Measurements from ENCODE around the gene BMPER. TPM values are rescaled to one million over a fixed set of nuclear protein-coding genes. Genes with fewer than 3 reads are reported as not detected.

The BMPER gene
- not detected for total RNA-seq

DNA sequence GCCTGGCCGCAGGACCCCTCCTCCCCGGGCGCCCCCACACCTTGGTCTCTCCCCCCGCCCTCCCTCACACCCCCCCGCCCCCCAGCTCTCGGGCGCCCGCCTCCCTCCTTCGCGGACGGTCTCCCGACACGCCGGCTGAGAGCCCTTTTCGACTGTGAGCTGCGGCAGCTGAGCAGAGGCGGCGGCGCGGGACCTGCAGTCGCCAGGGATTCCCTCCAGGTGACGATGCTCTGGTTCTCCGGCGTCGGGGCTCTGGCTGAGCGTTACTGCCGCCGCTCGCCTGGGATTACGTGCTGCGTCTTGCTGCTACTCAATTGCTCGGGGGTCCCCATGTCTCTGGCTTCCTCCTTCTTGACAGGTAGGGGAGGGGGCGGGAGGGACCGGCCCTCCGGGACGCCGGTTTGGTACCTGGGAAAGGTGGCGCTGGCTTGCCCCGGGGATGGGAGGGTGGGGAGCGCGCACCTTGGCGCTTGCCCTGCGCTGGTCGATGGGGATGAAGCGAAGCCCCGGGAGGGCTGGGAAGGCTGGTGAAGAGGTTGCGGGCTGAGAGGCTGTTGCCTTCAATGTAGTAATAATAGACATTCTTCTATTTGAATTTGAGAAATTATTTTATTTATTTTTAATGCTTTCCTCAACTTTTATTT, at the start of gene BMPER:
TSS of gene BMPER (plus strand) at position 151 of the 644 bp plus-strand sequence. CDS start at position 226, 75 bp downstream.
- DNase-seq (ENCODE audit: low spot score in 2 of 2): peak in 1 of 2 donors; percentile 22
- peak in 1 of 2 donors; percentile 52 for ATAC-seq
- no peak within 1 kb of the TSS for H3K27ac Mint-ChIP-seq
- H3K9me3 Mint-ChIP-seq: no peaks in the 10 kb centered on the region
- peaks cover 0 to 5% of the 10 kb centered on the region in 2 donors for H3K36me3 Mint-ChIP-seq

DNA sequence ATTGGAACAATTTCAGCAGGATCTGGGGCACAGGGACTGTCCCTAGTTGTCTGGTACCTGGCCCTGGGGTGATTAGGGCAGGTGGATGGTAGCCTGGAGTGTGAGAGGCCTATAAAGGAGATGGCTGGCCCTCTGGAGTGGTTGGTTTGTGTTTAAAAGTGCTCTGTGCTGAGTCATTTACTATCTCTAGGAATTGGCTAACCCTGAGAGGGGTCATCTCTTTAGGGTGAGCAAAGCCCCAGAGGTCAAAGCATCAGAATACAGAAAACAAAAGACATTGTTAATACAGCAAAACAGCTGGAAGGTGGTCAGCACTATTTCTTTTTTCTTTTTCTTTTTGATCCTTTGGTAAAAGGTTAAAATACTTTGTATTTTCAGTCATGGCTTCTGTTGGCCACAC, 43.4 kb upstream of the BMPER start:
- H3K27ac Mint-ChIP-seq: no peak overlapping the region
- no peaks in the 10 kb centered on the region for H3K36me3 Mint-ChIP-seq
- H3K9me3 Mint-ChIP-seq: no peaks in the 10 kb centered on the region
- ATAC-seq (no peak), DNase-seq (ENCODE audit: low spot score in 2 of 2) (no peak)

DNA sequence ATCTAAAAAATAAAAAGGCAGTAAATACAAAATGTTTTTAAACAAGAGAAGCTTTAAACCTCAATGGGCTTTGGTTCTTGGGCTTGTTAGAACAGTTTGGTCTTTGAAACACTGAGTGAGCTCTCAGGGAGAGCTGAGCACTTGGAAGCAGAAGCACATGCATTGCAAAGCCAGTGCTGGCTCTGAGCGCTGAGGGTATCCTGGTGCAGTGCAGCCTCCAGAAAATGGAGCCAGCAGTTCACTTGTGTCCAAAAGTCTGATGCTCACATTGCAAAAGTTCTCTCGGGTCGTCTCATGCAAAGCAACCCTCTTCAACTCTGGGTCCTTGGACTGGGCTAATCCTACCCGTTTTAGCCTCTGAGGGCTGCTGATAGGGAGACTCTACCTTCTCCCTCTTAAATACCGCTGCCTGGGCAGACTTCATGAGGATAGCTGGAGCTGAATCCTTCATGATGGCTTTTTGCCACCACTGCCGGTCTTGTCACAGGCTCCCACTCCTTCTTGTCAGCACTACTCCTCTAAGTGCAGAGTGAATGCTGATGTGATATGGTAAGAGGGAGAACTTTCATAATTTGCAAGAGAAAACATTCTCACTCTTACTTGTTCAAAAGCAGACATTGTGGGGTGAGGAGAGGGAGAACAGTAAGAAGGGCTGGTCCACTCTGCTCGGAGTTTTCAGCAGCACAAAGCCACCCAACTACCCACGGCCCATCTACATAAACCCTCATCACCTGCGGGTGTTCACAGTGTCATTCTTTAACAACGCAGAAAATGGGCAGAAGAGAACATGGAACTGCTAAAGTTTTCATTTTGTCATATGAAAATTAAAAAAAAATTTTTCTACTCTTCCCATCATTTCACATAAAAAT, 42.2 kb upstream of the BMPER start:
- H3K27ac Mint-ChIP-seq: no peak overlapping the region
- DNase-seq (ENCODE audit: low spot score in 2 of 2): no peak
- H3K36me3 Mint-ChIP-seq: no peaks in the 10 kb centered on the region
- ATAC-seq: no peak
- no peaks in the 10 kb centered on the region for H3K9me3 Mint-ChIP-seq

DNA sequence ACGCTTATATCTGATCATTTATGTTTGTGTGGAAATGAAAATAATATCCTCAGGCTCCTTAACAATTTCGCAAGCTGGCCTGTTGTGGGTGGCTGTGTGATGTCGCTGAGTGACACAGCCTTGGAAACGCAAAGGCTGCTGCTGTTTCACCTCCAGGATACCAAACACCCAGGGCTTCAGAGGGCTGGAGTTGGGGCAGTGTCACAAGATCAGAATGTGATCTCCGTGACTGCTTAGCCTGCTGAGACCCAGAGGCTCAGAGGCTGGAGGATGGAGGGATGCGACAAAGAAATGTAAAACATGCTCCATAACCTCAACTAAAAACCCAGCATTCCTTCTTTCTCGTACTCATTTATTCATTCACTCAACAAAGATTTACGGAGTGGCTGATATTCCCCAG, 37.2 kb upstream of the BMPER start:
- Mint-ChIP-seq H3K27ac (no peak overlapping the region), H3K36me3 (no peaks in the 10 kb centered on the region), H3K9me3 (no peaks in the 10 kb centered on the region)
- DNase-seq (ENCODE audit: low spot score in 2 of 2) (no peak), ATAC-seq (no peak)

DNA sequence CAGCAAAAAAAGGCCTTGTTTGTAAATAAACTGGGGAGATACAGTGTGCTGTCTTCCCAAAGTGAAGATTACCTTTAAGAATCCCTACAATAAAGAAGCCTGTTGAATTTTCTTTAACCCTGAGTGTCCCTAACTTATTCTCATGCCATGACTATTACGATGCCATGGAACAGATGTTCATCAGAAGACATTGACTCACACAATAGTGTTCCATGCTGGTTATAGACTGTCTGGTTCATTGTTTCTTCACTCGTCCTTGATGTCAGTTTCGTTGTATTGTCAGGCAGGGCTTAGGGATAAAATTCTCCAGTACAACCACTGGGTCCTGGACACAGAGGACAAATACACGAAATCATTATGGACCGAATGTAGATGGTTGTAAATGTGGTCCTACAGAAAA, 36.2 kb upstream of the BMPER start:
- no peaks in the 10 kb centered on the region for H3K36me3 Mint-ChIP-seq
- no peak overlapping the region for H3K27ac Mint-ChIP-seq
- ATAC-seq: no peak
- no peak for DNase-seq (ENCODE audit: low spot score in 2 of 2)
- H3K9me3 Mint-ChIP-seq: no peaks in the 10 kb centered on the region

DNA sequence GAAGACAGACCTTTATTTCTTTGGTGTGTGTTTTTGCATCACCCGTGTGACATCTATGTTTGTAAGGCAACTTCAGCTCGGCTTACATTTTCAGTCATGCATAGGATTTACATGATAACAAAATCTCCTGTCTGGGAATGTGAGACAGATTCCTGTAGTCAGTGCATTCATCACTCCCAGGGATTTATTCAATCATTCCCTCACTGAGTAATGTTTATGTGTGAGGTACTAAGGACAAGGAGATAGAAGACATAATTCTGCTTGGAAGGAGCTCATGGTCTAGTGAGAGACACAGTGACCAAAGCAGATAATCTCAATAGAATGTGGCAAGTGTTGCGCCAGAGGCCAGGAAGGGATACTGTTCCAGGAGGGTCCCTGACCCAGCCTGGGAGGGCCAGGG, 35.2 kb upstream of the BMPER start:
- no peak for DNase-seq (ENCODE audit: low spot score in 2 of 2)
- no peak for ATAC-seq
- H3K36me3 Mint-ChIP-seq: no peaks in the 10 kb centered on the region
- H3K27ac Mint-ChIP-seq: no peak overlapping the region
- no peaks in the 10 kb centered on the region for H3K9me3 Mint-ChIP-seq

DNA sequence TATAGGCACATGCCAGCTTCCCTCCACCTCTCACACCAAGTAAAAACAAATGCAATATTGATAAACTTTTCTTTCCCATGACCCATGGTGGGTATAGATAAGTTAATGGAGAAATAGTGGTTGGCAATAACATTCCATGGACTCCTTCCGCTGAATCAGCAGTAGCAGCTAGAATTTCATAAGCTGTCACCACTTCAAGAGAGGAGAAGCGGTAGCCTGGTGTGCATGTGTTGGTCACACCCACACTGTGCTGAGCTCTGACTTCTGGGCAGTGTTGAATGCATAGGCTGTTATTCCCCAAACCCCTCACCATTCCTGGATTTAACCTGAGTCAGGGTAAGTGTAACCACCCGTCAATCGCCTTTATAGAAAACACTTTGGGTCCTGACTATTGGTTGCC, 32.5 kb upstream of the BMPER start:
- no peak overlapping the region for H3K27ac Mint-ChIP-seq
- DNase-seq (ENCODE audit: low spot score in 2 of 2) (no peak), ATAC-seq (no peak)
- no peaks in the 10 kb centered on the region for H3K9me3 Mint-ChIP-seq
- H3K36me3 Mint-ChIP-seq: no peaks in the 10 kb centered on the region

DNA sequence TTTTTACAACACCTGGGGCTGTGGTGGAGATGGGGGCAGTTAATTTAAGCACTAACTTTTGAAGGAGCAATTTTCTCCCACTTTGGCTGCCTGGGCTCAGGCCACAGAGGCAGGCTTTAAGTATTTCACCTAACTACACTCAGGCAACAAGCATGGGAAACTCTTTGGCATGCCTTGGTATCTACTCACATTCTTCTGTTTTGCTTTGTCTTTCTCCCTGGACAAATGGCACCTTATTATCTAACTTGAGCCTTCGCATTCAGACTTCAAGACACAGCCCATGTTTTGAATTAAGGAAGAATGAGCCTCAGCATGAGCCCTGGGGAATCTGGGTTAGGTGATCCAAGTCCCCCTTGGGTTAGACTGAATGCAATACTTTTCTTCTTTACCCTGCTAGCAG, 31.8 kb upstream of the BMPER start:
- Mint-ChIP-seq H3K9me3 (no peaks in the 10 kb centered on the region), H3K27ac (no peak overlapping the region), H3K36me3 (no peaks in the 10 kb centered on the region)
- no peak for DNase-seq (ENCODE audit: low spot score in 2 of 2)
- ATAC-seq: no peak

DNA sequence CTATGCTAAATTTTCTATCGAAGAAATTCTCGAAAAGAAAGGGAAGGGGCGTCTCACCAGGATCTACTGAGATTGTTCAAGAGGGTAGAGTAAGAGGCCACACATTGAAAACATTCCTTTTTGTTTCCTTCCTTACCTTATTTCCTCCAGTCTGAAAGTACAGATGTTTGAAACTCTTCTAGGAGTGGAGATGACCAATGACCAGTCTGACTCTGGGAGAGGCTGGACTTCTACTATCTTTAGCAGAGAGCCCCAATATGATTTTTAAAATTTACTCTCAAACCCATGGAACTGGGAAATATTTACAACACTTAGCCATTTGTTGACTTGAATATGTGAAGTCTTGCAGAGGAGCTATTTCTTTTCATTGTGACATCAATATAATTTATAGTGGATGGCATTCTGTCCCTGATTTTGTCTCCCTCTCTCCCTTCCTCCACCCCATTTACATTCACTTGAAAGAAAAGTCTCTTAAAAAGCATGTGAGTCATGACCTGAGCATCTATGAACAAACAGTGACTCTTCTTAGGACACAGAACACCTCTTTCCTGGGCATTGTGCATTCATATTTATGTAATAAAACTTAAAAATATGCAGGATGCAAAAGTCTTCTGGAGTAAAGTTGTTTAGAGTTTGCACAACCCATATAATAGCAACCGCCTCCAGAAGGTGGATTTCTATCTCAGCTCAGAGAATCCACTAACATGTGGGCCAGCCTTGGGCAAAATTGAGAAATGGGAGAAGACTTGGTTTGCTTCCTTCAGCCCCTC, 31.2 kb upstream of the BMPER start:
- no peak for ATAC-seq
- H3K36me3 Mint-ChIP-seq: no peaks in the 10 kb centered on the region

DNA sequence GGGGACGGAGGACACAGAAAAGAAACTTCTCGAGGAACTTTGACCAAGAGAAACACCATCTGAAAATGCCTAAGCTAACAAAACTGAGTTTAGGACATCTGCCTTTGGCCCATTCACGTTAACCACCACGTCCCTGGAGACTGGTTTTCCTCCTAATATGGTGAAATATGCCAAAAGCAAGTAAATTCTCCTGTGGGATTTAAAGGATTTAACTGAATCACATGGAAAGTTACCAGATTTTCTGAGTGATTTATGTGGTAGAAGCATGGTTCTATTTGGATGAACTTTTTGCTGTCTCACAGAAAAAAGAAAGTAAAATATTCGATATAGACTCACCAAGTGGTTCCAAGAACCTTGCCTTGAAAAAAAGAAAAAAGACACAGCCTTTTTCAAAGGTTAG, 30.4 kb upstream of the BMPER start:
- Mint-ChIP-seq H3K9me3 (no peaks in the 10 kb centered on the region), H3K36me3 (no peaks in the 10 kb centered on the region), H3K27ac (no peak overlapping the region)
- DNase-seq (ENCODE audit: low spot score in 2 of 2) (no peak), ATAC-seq (no peak)

More for the DNA sequence above, 31.2 kb upstream of the BMPER start:
- no peak for DNase-seq (ENCODE audit: low spot score in 2 of 2)
- Mint-ChIP-seq H3K9me3 (no peaks in the 10 kb centered on the region), H3K27ac (no peak overlapping the region)

DNA sequence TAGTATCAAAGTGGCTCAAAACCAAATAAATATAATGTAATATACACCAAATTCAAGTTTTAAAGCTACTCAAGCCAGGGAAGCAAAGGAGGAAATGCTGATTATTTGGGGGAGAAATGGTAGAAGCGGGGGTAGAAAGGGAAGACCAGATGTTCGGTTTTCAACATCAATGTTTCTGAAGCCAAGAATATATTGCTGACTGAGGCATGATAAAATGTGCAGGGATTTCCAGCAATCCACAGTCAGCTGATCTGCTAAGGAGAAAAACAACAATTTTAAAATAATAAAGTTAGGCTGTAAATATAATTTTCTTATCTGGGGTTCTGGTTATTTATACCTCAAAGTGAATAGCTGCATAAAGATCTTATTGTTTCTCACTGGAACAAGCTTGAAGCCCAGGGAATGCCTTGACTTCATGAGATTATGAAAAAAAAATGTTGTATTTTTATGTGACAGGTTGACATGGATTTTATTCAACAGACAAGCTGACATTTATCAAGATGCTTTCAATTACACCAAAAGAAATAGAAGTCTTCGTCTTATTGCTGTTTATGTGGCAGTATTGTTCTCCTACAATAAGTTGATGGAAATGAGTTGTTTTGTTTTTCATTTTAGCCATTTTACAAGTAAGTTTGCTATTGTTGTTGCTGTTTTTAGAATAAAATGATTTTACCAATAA, 28.6 kb upstream of the BMPER start:
- no peaks in the 10 kb centered on the region for H3K36me3 Mint-ChIP-seq
- H3K27ac Mint-ChIP-seq: no peak overlapping the region
- DNase-seq (ENCODE audit: low spot score in 2 of 2) (no peak), ATAC-seq (no peak)
- H3K9me3 Mint-ChIP-seq: no peaks in the 10 kb centered on the region

DNA sequence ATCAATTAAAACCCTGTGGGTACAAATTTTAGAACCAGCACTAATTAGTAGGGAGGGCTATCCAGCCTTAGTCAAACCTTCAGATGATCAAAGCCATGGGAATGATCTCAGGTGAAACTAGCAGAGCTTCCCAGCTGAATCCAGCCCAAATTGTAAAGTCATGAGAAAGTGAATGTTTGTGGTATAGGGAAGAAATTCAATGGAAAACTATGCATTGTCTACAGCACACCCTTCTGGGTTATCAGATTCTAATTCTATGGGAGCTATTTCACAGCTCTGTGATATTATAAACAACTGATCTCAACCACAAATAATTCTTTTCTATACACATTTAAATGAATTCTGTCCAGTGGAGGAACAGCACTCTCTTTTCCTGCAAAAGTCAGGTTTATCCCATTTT, 24.6 kb upstream of the BMPER start:
- no peaks in the 10 kb centered on the region for H3K36me3 Mint-ChIP-seq
- H3K9me3 Mint-ChIP-seq: no peaks in the 10 kb centered on the region
- no peak overlapping the region for H3K27ac Mint-ChIP-seq
- DNase-seq (ENCODE audit: low spot score in 2 of 2): no peak
- ATAC-seq: no peak

DNA sequence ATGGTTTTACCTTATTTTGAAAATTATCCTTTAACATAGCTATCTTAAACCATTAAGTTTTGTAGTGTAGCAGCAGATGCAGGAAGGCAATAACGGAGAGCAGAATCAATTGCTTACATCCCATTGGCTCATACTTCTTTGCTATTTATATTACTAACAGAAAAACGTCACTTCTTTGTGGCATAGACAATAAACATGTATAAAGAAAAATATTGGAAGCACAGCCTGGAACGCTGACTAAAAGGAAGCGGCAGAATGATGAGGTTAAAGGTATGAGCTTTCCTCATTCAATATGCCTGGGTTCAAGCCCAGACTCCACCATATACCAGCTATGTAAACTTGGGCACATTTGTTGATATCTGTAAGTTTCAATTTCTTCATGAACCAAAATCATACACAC, 24.0 kb upstream of the BMPER start:
- no peak for ATAC-seq
- DNase-seq (ENCODE audit: low spot score in 2 of 2): no peak
- H3K27ac Mint-ChIP-seq: no peak overlapping the region
- no peaks in the 10 kb centered on the region for H3K36me3 Mint-ChIP-seq
- H3K9me3 Mint-ChIP-seq: no peaks in the 10 kb centered on the region

DNA sequence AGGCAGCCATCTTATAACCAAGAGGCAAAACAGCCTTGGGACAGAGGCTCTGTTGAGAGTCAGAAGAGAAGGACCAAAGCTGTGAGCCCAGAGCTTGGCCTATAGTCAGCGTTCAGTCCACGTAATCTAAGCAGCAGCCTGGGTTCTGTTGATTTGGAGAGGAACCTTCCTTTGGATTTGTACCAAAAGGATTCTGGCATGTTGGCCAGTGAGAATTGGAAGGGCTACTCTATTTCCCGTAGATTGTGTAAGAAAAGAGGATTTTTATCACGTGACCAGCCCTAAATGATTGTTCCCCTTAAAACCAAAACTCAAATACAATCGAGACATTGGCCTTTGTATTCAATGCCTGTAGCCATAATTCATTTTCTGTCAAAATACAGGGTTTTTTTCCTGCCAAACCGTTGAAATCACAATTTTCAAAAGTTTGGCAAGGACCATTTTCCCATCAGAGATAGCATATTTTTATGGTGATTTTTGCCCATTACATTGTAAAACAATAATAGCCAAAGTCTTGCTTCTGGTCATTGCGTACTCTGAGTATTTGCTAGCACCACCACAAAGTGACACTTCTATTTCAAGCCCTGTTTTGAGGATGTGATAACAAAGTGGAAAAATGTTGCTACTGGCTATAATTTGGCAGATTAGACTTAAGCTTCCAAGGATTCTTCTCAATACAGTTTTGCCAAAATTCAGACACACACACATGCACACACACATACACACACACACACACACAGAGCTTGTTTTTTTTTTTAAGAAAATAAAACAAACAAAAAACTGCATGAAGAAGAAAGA, 23.1 kb upstream of the BMPER start:
- H3K36me3 Mint-ChIP-seq: no peaks in the 10 kb centered on the region
- H3K27ac Mint-ChIP-seq: no peak overlapping the region
- no peaks in the 10 kb centered on the region for H3K9me3 Mint-ChIP-seq
- DNase-seq (ENCODE audit: low spot score in 2 of 2) (no peak), ATAC-seq (no peak)

DNA sequence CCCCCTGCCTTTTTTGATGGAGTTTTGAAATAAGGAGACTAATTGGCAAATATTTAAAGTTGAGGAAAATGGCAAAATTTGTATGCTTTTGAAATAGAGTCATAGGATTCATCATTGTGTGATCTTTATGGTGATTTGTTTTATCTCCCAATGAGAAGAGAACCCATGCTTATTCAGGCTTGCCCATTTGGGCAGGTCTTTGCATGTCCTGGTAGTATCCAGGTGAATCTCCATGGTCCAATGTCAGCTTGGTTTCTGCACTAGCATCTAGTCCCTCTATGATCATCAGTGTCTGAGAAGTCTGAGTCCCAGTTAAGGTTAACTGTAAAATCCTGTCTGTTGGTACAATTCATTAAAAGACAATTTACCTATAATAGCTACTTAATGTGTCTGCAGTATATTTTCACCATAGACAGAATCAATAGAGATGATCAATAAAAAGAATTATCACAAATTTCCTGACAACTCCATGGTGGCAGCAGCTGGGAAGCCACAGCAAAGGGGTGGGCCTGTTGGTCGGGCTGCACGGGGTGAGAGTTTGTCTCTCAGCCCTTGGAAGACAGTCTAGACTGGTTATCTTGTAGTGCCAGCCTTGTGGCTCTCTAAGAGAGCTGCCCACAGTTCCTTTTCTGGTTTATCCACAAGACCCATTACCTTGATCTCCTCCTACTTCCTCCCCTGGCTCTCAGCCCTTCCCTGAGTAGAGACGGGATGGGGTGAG, 22.2 kb upstream of the BMPER start:
- Mint-ChIP-seq H3K36me3 (no peaks in the 10 kb centered on the region), H3K9me3 (no peaks in the 10 kb centered on the region), H3K27ac (no peak overlapping the region)
- DNase-seq (ENCODE audit: low spot score in 2 of 2): no peak
- no peak for ATAC-seq

DNA sequence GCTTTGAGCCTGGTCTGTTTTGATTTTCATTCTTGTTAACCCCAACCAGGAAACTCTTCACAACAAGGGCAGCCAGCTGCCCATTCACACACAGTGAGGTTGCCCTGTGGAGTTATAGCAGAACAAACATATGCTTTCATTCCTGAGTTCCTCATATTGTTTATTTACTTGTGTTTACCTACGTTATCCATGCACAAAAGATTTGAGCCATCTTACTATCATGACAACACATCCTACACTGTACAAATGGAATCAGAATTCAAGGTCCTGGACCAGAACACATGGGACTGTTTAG, 21.7 kb upstream of the BMPER start:
- Mint-ChIP-seq H3K9me3 (no peaks in the 10 kb centered on the region), H3K27ac (no peak overlapping the region), H3K36me3 (no peaks in the 10 kb centered on the region)
- ATAC-seq: no peak
- DNase-seq (ENCODE audit: low spot score in 2 of 2): no peak
